HepG2 (cell line): ENCODE data around the gene MEP1B. TPM values are rescaled to one million over a fixed set of nuclear protein-coding genes. Genes with fewer than 3 reads are reported as not detected.

Source experiments
- ATAC-seq: fragments of 200-7000 bp; cut with Tn5 transposase; 3 replicates; pipeline ENCODE4 v1.9.1; 2020; ENCODE audit warnings: mild to moderate bottlenecking, moderate library complexity
- BruUV-seq: library from RNA; stranded (reverse); fragments of 400-500 nt; replicated peaks from 2 replicates; lab custom pipeline; 2021; lab: Mats Ljungman, UMichigan
- CTCF ChIA-PET: fragments of 300-600 bp; formaldehyde crosslinking; extraction: SDS; loops from one replicate; lab custom pipeline; 2021; ENCODE audit warnings: low total read pairs, inconsistent platforms, low intra/inter-chr PET ratio; lab: Yijun Ruan, JAX
- POLR2A ChIA-PET: fragments of 350-600 bp; sonication (Branson Sonifier 250); formaldehyde crosslinking; loops from one replicate; lab custom pipeline; 2020; ENCODE audit warnings: antibody characterized with exemption, inconsistent platforms; lab: Yijun Ruan, JAX
- DNase-seq: peaks from one replicate; pipeline ENCODE4 v3.0.0-alpha.2; 2015; ENCODE audit warnings: low spot score
- FAIRE-seq: peaks from 3 replicates; lab custom pipeline; 2011; peaks lifted over from hg19 to GRCh38; lab: Jason Lieb, UNC
- H2AFZ ChIP-seq: one replicate; pipeline ENCODE4 v1.6.1; 2011; ENCODE audit warnings: low read length, inconsistent platforms
- H3K27ac ChIP-seq: fragments of 300-600 bp; 3 replicates; pipeline ENCODE4 v1.8.0; 2011; ENCODE audit warnings: mixed run types, mild to moderate bottlenecking, mixed read lengths, low read length, inconsistent platforms; ENCODE audit not compliant: insufficient read depth; ENCODE audit errors: extremely low read length
- H3K27me3 ChIP-seq, 2 experiments: fragments of 200-600 bp in 1 of 2; 2 replicates in 1 of 2; 3 replicates in 1 of 2; pipeline versions ENCODE4 v1.6.0 to v1.8.0; 2011; ENCODE audit warnings: low read length in 2 of 2, mild to moderate bottlenecking in 2 of 2, moderate library complexity in 2 of 2, inconsistent platforms in 1 of 2; ENCODE audit not compliant: insufficient read depth in 2 of 2, control insufficient read depth in 1 of 2
- H3K36me3 ChIP-seq, 2 experiments: fragments of 200-600 bp in 1 of 2; replicated peaks in 1 of 2; 2 replicates in 1 of 2; 3 replicates in 1 of 2; pipeline versions ENCODE4 v1.5.1 to v1.8.0; 2011; ENCODE audit warnings: low read length in 2 of 2, inconsistent platforms in 1 of 2; ENCODE audit not compliant: insufficient read depth in 2 of 2, control insufficient read depth in 1 of 2
- H3K4me1 ChIP-seq: 2 replicates; pipeline ENCODE4 v1.5.1; 2012; ENCODE audit warnings: low read length, inconsistent platforms; ENCODE audit not compliant: insufficient read depth
- H3K4me2 ChIP-seq: 2 replicates; pipeline ENCODE4 v1.6.0; 2011; ENCODE audit warnings: low read depth, low read length, inconsistent platforms
- H3K4me3 ChIP-seq, 3 experiments: fragments of 200-600 bp in 1 of 3; sonication (generic), shearing (Covaris generic) in 1 of 3; replicated peaks in 1 of 3; 2 replicates each; pipeline ENCODE4 v1.5.1; 2011 to 2016; ENCODE audit warnings: low read length in 3 of 3, inconsistent platforms in 2 of 3, low read depth in 2 of 3, mild to moderate bottlenecking in 2 of 3, control low read depth in 1 of 3, mixed read lengths in 1 of 3; ENCODE audit not compliant: insufficient read depth in 1 of 3
- H3K79me2 ChIP-seq: one replicate; pipeline ENCODE4 v1.6.1; 2011; ENCODE audit warnings: low read length, inconsistent platforms; ENCODE audit not compliant: insufficient read depth
- H3K9ac ChIP-seq: 2 replicates; pipeline ENCODE4 v1.6.0; 2011; ENCODE audit warnings: mild to moderate bottlenecking, low read depth, low read length, inconsistent platforms; ENCODE audit not compliant: insufficient read depth
- H3K9me3 ChIP-seq: 2 replicates; pipeline ENCODE4 v1.5.1; 2012; ENCODE audit warnings: mild to moderate bottlenecking, low read length
- H4K20me1 ChIP-seq: 2 replicates; pipeline ENCODE4 v1.6.0; 2011; ENCODE audit warnings: inconsistent platforms, mild to moderate bottlenecking, low read length, moderate library complexity; ENCODE audit not compliant: insufficient read depth
- DNMT1 ChIP-seq: sonication (generic); formaldehyde crosslinking; IDR thresholded peaks from 2 replicates; pipeline ENCODE4 v1.5.1; 2020; ENCODE audit warnings: mild to moderate bottlenecking, missing genetic modification reagents
- FIP1L1 ChIP-seq: fragments of 200-400 bp; formaldehyde crosslinking; IDR thresholded peaks from 2 replicates; pipeline ENCODE4 v1.6.1; 2018; ENCODE audit warnings: low read depth, mild to moderate bottlenecking, low read length, moderate library complexity, borderline replicate concordance; ENCODE audit not compliant: insufficient read depth
- MAFF ChIP-seq: IDR thresholded peaks from 2 replicates; pipeline ENCODE4 v1.6.1; 2011; ENCODE audit warnings: low read depth, low read length, improper control_type of control experiment
- MAFK ChIP-seq, 2 experiments: IDR thresholded peaks in 1 of 2; conservative IDR thresholded peaks in 1 of 2; 2 replicates each; pipeline ENCODE4 v1.6.1; 2011; ENCODE audit warnings: improper control_type of control experiment in 2 of 2, low read length in 2 of 2
- PAWR ChIP-seq: sonication (generic); formaldehyde crosslinking; IDR thresholded peaks from 2 replicates; pipeline ENCODE4 v1.4.0; 2020; ENCODE audit warnings: missing genetic modification reagents, mild to moderate bottlenecking, borderline replicate concordance
- SIX4 ChIP-seq: sonication (generic); formaldehyde crosslinking; IDR thresholded peaks from 2 replicates; pipeline ENCODE4 v1.4.0; 2020; ENCODE audit warnings: missing genetic modification reagents
- ZNF207 ChIP-seq: fragments of 450-650 bp; IDR thresholded peaks from 2 replicates; pipeline ENCODE4 v1.6.1; 2016; ENCODE audit warnings: antibody characterized with exemption, borderline replicate concordance
- ZNF234 ChIP-seq: sonication (generic); formaldehyde crosslinking; conservative IDR thresholded peaks from 2 replicates; pipeline ENCODE4 v1.5.1; 2020; ENCODE audit warnings: mild to moderate bottlenecking, missing genetic modification reagents
- ZNF552 ChIP-seq: sonication (generic); formaldehyde crosslinking; IDR thresholded peaks from 2 replicates; pipeline ENCODE4 v1.9.0; 2022; ENCODE audit warnings: missing genetic modification reagents, mild to moderate bottlenecking, borderline replicate concordance
- ZNF768 ChIP-seq: sonication (generic); formaldehyde crosslinking; IDR thresholded peaks from 2 replicates; pipeline ENCODE4 v1.4.0; 2020; ENCODE audit warnings: missing genetic modification reagents
- WGBS: methylation state at CpG from one replicate; pipeline ENCODE4 v1.1.6; 2017; ENCODE audit warnings: low lambda C conversion rate; 5-methylcytosine and 5-hydroxymethylcytosine counted together
- in situ Hi-C: cut with HindIII; loops from 2 replicates; pipeline ENCODE4 v1.10.0; 2017; ENCODE audit warnings: low pct_unique_long_range_greater_than_20kb; ENCODE audit not compliant: extremely low pct_ligation_motif_present
- intact Hi-C: fragments of 100-400 bp; cut with micrococcal nuclease; formaldehyde crosslinking; loops from one replicate; pipeline ENCODE4 v1.10.0; 2022; ENCODE audit not compliant: unreplicated experiment
- polyA plus RNA-seq, 8 experiments: library from polyadenylated mRNA; depleted of rRNA in 3 of 8; stranded (reverse) in 7 of 8; unstranded in 1 of 8; fragments of >200 nt; fragmentation: Illumina TruSeq in 4 of 8; extraction: Trizol in 4 of 8; gene quantifications; 2 replicates each; pipeline versions ENCODE4 v1.2.1 to v1.2.3, GENCODE V29; 2011 to 2016; ENCODE audit warnings: low read depth in 4 of 8, missing spikeins in 1 of 8, mixed read lengths in 1 of 8; ENCODE audit not compliant: insufficient read depth in 1 of 8
- total RNA-seq, 5 experiments: library from RNA; depleted of rRNA; stranded (reverse); fragments of >200 nt; fragmentation: Illumina TruSeq; extraction: Trizol; gene quantifications; 2 replicates each; pipeline ENCODE4 v1.2.3, GENCODE V29; 2016; ENCODE audit warnings: low read depth in 1 of 5
- TF ChIP-seq, protein P1 (sequence below): sonication (generic); formaldehyde crosslinking; IDR thresholded peaks from 2 replicates; pipeline ENCODE4 v1.4.0; 2020; ENCODE audit warnings: mild to moderate bottlenecking, missing genetic modification reagents
- TF ChIP-seq, protein P2 (sequence below): sonication (generic); formaldehyde crosslinking; IDR thresholded peaks from 2 replicates; pipeline ENCODE4 v1.9.0; 2021; ENCODE audit warnings: missing genetic modification reagents, borderline replicate concordance
- TF ChIP-seq, protein P3 (sequence below): sonication (generic); formaldehyde crosslinking; IDR thresholded peaks from 2 replicates; pipeline ENCODE4 v1.4.0; 2020; ENCODE audit warnings: missing genetic modification reagents

Gene MEP1B
- total and polyA plus RNA-seq, 2 of the 13 experiments (the other 11 are each of a cell fraction or from before 2014, with no cell fraction given): not detected

DNA sequence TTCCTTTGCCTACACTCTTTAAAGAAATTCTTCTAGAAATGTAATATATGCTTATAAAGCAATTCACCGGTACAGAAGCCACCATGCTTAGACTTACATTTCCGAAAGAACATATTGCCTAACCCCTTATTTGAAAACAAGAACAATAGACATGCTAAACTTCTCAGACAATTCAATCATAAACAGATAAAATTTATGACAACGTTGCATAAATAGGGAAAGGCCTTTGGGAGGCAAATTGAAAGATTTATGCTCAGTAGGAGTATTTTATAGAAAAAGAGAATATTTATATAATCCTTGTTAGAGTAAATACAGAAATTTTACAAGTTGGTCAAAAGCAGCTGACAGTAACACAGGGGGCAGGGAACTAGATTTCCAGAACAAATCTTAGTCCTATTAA, 16.2 kb upstream of the MEP1B start:
- in situ Hi-C loops (no loop called here), intact Hi-C loops (no loop called here)
- no peaks in the 10 kb centered on the region for H4K20me1 ChIP-seq
- no peaks in the 10 kb centered on the region for H3K27me3 ChIP-seq
- DNase-seq: no peak
- no peaks in the 10 kb centered on the region for H3K9me3 ChIP-seq
- no peak for ATAC-seq
- WGBS: 61% methylated on average over 3 of the region's 3 CpGs
- no peaks in the 10 kb centered on the region for H3K36me3 ChIP-seq
- H3K27ac ChIP-seq: no peak overlapping the region
- no peaks in the 10 kb centered on the region for H3K4me1 ChIP-seq
- H3K4me3 ChIP-seq: no peak overlapping the region
- no peak for TF ChIP-seq ZNF768 (CRISPR knock-in tag)
- TF ChIP-seq MAFF: peak; percentile 60
- TF ChIP-seq ZNF552 (CRISPR knock-in tag): no peak
- peak in 1 of 2 experiments; percentile 56; a peak in 3 of 4 replicates for TF ChIP-seq MAFK (conservative IDR thresholded peaks at IDR 0.05 in 1 of 2, IDR thresholded peaks at IDR 0.05 in 1 of 2; ENCODE audit: low read length in 2 of 2)
- TF ChIP-seq, all 625 proteins: peak for 2
- H3K4me2 ChIP-seq: no peak overlapping the region
- ChIA-PET POLR2A (no interaction called here), CTCF (no interaction called here)
- no peaks in the 10 kb centered on the region for H3K79me2 ChIP-seq
- H3K9ac ChIP-seq: no peak overlapping the region
- no peak overlapping the region for H2AFZ ChIP-seq
- FAIRE-seq: no peak
- no TSS peak for BruUV-seq

DNA sequence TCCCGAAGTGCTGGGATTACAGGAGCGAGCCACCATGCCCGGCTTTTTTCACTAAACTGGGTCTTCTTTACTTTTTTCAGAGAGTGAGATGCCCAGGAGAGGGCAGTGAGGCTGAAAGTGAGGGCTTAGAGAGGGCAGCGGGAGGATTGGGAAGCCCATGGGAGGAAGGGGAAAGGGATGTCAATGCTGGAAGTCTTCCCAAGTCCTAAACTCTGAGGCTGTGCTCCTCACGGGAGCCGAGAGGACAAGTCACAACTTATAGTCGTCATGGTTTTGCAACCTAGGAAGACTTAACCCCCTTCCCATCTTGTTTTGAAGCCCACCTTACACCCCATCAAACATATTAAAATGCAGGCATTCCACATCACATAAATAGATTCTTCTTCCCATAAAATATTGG, 15.1 kb upstream of the MEP1B start:
- ChIA-PET POLR2A (no interaction called here), CTCF (no interaction called here)
- no peaks in the 10 kb centered on the region for H4K20me1 ChIP-seq
- no peak overlapping the region for H3K27ac ChIP-seq
- no peak for FAIRE-seq
- H3K4me1 ChIP-seq: no peaks in the 10 kb centered on the region
- intact Hi-C loops (no loop called here), in situ Hi-C loops (no loop called here)
- no peaks in the 10 kb centered on the region for H3K79me2 ChIP-seq
- no TSS peak for BruUV-seq
- no peaks in the 10 kb centered on the region for H3K36me3 ChIP-seq
- H2AFZ ChIP-seq: no peak overlapping the region
- no peak overlapping the region for H3K4me2 ChIP-seq
- WGBS: 36% methylated on average over 7 of the region's 7 CpGs
- no peak overlapping the region for H3K4me3 ChIP-seq
- ATAC-seq: no peak
- DNase-seq: no peak
- H3K9me3 ChIP-seq: no peaks in the 10 kb centered on the region
- H3K9ac ChIP-seq: no peak overlapping the region
- no peaks in the 10 kb centered on the region for H3K27me3 ChIP-seq
- TF ChIP-seq SIX4 (CRISPR knock-in tag) (no peak), PAWR (no peak), ZNF234 (CRISPR knock-in tag) (no peak), ZNF207 (no peak), FIP1L1 (no peak), DNMT1 (CRISPR knock-in tag) (no peak)
- TF ChIP-seq, protein P1, sequence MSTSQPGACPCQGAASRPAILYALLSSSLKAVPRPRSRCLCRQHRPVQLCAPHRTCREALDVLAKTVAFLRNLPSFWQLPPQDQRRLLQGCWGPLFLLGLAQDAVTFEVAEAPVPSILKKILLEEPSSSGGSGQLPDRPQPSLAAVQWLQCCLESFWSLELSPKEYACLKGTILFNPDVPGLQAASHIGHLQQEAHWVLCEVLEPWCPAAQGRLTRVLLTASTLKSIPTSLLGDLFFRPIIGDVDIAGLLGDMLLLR (CRISPR knock-in tag): no peak
- TF ChIP-seq, protein P2, sequence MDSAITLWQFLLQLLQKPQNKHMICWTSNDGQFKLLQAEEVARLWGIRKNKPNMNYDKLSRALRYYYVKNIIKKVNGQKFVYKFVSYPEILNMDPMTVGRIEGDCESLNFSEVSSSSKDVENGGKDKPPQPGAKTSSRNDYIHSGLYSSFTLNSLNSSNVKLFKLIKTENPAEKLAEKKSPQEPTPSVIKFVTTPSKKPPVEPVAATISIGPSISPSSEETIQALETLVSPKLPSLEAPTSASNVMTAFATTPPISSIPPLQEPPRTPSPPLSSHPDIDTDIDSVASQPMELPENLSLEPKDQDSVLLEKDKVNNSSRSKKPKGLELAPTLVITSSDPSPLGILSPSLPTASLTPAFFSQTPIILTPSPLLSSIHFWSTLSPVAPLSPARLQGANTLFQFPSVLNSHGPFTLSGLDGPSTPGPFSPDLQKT (CRISPR knock-in tag): no peak
- TF ChIP-seq, protein P3, sequence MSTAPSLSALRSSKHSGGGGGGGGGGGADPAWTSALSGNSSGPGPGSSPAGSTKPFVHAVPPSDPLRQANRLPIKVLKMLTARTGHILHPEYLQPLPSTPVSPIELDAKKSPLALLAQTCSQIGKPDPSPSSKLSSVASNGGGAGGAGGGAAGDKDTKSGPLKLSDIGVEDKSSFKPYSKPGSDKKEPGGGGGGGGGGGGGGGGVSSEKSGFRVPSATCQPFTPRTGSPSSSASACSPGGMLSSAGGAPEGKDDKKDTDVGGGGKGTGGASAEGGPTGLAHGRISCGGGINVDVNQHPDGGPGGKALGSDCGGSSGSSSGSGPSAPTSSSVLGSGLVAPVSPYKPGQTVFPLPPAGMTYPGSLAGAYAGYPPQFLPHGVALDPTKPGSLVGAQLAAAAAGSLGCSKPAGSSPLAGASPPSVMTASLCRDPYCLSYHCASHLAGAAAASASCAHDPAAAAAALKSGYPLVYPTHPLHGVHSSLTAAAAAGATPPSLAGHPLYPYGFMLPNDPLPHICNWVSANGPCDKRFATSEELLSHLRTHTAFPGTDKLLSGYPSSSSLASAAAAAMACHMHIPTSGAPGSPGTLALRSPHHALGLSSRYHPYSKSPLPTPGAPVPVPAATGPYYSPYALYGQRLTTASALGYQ (CRISPR knock-in tag): no peak
